ENCODE results near the gene SPIRE2. TPM values are rescaled to one million over a fixed set of nuclear protein-coding genes. Genes with fewer than 3 reads are reported as not detected.

Gene SPIRE2
- total and polyA plus RNA-seq, 2 of the 13 experiments (the other 11 are each of a cell fraction or from before 2014, with no cell fraction given) = 13.3 to 37.5 TPM

DNA sequence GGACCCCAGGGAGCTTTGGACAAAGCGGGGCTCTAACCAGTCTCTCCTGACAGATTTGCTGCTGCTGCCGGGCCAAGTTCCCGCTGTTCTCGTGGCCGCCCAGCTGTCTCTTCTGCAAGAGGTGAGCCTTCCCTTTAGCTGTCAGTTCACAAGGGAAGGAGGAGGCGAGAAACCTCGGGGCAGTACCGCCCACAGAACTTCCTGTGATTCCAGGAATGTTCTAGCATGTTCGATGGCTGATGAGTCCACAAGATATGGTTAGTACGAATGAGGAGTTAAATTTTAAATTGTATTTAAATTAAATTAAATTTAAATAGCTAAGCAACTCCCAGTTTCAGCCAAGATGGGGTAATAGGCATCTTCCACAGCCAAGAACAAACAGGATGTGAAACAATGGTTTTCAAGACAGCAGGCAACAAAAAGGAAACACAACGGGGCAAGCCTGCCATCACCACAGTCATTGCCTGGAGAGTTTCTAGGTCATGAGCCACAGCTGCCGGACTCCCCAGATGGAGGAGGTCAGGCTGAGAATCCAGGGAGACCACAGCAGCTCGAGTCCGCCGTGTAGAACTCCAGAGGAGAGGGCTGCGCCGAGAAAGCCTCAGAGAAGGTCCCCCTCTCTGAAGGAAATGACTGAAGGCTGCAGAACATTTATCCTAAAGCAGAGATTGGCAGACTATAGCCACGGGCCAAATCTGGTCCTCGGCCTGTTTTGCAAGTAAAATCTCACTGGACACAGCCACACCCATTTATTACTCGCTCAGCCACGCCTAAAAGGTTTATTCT is 35.7 kb downstream of the SPIRE2 start (continued):
- TF ChIP-seq, protein P1, sequence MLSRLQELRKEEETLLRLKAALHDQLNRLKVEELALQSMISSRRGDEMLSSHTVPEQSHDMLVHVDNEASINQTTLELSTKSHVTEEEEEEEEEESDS (CRISPR knock-in tag; IDR thresholded peaks at IDR 0.05; ENCODE audit: borderline replicate concordance) = no peak
- TF ChIP-seq NFE2L2 (IDR thresholded peaks at IDR 0.05; ENCODE audit: low read length) (no peak), PTBP1 (IDR thresholded peaks at IDR 0.05; ENCODE audit: low read depth, low read length, poor library complexity, severe bottlenecking) (no peak)
- TF ChIP-seq, protein P2, sequence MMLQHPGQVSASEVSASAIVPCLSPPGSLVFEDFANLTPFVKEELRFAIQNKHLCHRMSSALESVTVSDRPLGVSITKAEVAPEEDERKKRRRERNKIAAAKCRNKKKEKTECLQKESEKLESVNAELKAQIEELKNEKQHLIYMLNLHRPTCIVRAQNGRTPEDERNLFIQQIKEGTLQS (CRISPR knock-in tag; IDR thresholded peaks at IDR 0.05) = no peak
- TF ChIP-seq, protein P3, sequence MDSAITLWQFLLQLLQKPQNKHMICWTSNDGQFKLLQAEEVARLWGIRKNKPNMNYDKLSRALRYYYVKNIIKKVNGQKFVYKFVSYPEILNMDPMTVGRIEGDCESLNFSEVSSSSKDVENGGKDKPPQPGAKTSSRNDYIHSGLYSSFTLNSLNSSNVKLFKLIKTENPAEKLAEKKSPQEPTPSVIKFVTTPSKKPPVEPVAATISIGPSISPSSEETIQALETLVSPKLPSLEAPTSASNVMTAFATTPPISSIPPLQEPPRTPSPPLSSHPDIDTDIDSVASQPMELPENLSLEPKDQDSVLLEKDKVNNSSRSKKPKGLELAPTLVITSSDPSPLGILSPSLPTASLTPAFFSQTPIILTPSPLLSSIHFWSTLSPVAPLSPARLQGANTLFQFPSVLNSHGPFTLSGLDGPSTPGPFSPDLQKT (CRISPR knock-in tag; IDR thresholded peaks at IDR 0.05; ENCODE audit: borderline replicate concordance) = no peak

DNA sequence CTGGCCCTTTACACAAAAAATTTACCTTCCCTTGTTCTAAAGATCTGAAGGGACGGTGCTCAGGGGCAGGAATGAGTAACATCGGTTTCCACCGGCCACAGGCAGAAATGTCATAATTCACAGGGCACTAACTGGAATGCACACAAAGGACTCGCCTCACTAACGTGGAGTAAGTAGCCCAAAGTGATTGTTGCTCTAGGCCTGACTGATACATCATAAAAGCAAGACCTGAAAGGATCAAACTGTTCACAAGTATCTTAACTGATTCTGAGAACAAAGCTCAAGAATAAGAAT is 36.2 kb downstream of the SPIRE2 start:
- FAIRE-seq (no peak), ATAC-seq (no peak), DNase-seq (ENCODE audit: low spot score) (no peak)
- no peak overlapping the region for H2AFZ ChIP-seq (ENCODE audit: low read length)
- H3K4me2 ChIP-seq (ENCODE audit: low read depth, low read length) = no peak overlapping the region
- peaks cover 10% of the 10 kb centered on the region for H3K9me3 ChIP-seq (ENCODE audit: low read length)
- H3K4me3 ChIP-seq (replicated peaks in 1 of 3; ENCODE audit: insufficient read depth in 1 of 3, low read depth in 2 of 3, low read length in 3 of 3) = no peak overlapping the region
- no peak overlapping the region for H3K27ac ChIP-seq (ENCODE audit: extremely low read length, insufficient read depth, low read length)
- no peaks in the 10 kb centered on the region for H3K27me3 ChIP-seq (ENCODE audit: control insufficient read depth in 1 of 2, insufficient read depth in 2 of 2, low read length in 2 of 2)
- 93% methylated on average over 5 of the region's 5 CpGs for WGBS (ENCODE audit: low lambda C conversion rate)
- POLR2A ChIA-PET = interaction anchor here (1.2 kb wide), 1 partner anchor 36 kb away, joined by 3 read pairs; no protein-coding TSS in a partner anchor
- intact Hi-C loops (cut with micrococcal nuclease; ENCODE audit: unreplicated experiment) (no loop called here), in situ Hi-C loops (cut with HindIII; ENCODE audit: extremely low pct_ligation_motif_present, low pct_unique_long_range_greater_than_20kb) (no loop called here)
- CTCF ChIA-PET (ENCODE audit: low intra/inter-chr PET ratio, low total read pairs) = no interaction called here
- BruUV-seq (replicated peaks) = no TSS peak
- H3K36me3 ChIP-seq (replicated peaks in 1 of 2; ENCODE audit: control insufficient read depth in 1 of 2, insufficient read depth in 2 of 2, low read length in 2 of 2) = peaks cover 32 to 43% of the 10 kb centered on the region in 2 experiments
- H3K9ac ChIP-seq (ENCODE audit: insufficient read depth, low read depth, low read length) = no peak overlapping the region
- no peaks in the 10 kb centered on the region for H3K79me2 ChIP-seq (ENCODE audit: insufficient read depth, low read length)
- no peaks in the 10 kb centered on the region; the same call in 1 of the 2 replicates for H4K20me1 ChIP-seq (ENCODE audit: insufficient read depth, low read length)
- H3K4me1 ChIP-seq (ENCODE audit: insufficient read depth, low read length) = 0 out of 2 replicates have a peak, but pooled peaks cover 4% of the 10 kb centered on the region
- no peak for TF ChIP-seq ZBED4 (CRISPR knock-in tag; IDR thresholded peaks at IDR 0.05; ENCODE audit: borderline replicate concordance)
- no peak for TF ChIP-seq REL (CRISPR knock-in tag; conservative IDR thresholded peaks at IDR 0.05)
- no peak for TF ChIP-seq ZC3H13 (CRISPR knock-in tag; IDR thresholded peaks at IDR 0.05)
- TF ChIP-seq NCOA1 (CRISPR knock-in tag; IDR thresholded peaks at IDR 0.05) = no peak
- no peak for TF ChIP-seq TIGD3 (CRISPR knock-in tag; IDR thresholded peaks at IDR 0.05; ENCODE audit: borderline replicate concordance)
- no peak for TF ChIP-seq ZBTB34 (CRISPR knock-in tag; IDR thresholded peaks at IDR 0.05)
- TF ChIP-seq CENPX (CRISPR knock-in tag; IDR thresholded peaks at IDR 0.05) = no peak

Data from HepG2 (cell line).